Measurements from ENCODE around the gene GJC3.
"Not testable (repeated sequence)": the region's sequence is repeated elsewhere in the genome, so short reads cannot be mapped to it uniquely, and the experiment has no call there.

Gene GJC3

DNA sequence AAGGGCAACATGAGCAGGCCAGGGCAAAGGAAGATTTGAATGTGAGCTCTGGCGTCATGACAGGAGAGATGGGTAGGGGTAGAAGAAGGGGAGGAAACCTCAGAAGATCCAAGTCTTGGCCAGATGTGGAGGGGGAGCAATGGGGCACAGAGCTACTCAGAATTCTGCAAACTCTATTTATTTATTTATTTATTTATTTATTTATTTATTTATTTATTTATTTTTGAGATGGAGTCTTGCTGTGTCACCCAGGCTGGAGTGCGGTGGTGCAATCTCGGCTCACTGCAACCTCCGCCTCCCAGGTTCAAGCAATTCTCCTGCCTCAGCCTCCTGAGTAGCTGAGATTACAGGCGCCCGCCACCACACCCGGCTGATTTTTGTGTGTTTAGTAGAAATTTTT lies 25.2 kb upstream of the GJC3 start:
- H3K27ac ChIP-seq (ENCODE audit: low read depth in 2 of 2, low read length in 2 of 2); H3K9ac ChIP-seq (ENCODE audit: low read depth in 1 of 2, low read length in 2 of 2); H3K36me3 ChIP-seq (ENCODE audit: control insufficient read depth in 2 of 2, insufficient read depth in 2 of 2, low read length in 2 of 2); H3K4me3 ChIP-seq (ENCODE audit: low read length in 2 of 2); H3K27me3 ChIP-seq (ENCODE audit: control insufficient read depth in 2 of 2, insufficient read depth in 2 of 2, low read length in 2 of 2); H3K4me1 ChIP-seq (ENCODE audit: control insufficient read depth in 2 of 2, insufficient read depth in 2 of 2, low read length in 2 of 2); H3K9me3 ChIP-seq (ENCODE audit: control insufficient read depth in 2 of 2, low read length in 2 of 2): not testable (repeated sequence)

GRCh38 chr7:99953649-99954048 lies 24.2 kb upstream of the GJC3 start:
- Histone ChIP-seq H3K9ac (ENCODE audit: low read depth in 1 of 2, low read length in 2 of 2) (no peak overlapping the region), H3K27me3 (ENCODE audit: control insufficient read depth in 2 of 2, insufficient read depth in 2 of 2, low read length in 2 of 2) (no peaks in the 10 kb centered on the region), H3K27ac (ENCODE audit: low read depth in 2 of 2, low read length in 2 of 2) (no peak overlapping the region), H3K36me3 (ENCODE audit: control insufficient read depth in 2 of 2, insufficient read depth in 2 of 2, low read length in 2 of 2) (no peaks in the 10 kb centered on the region), H3K4me3 (ENCODE audit: low read length in 2 of 2) (no peak overlapping the region), H3K4me1 (ENCODE audit: control insufficient read depth in 2 of 2, insufficient read depth in 2 of 2, low read length in 2 of 2) (no peaks in the 10 kb centered on the region), H3K9me3 (ENCODE audit: control insufficient read depth in 2 of 2, low read length in 2 of 2) (no peaks in the 10 kb centered on the region)

GRCh38 chr7:99952649-99953048 lies 23.2 kb upstream of the GJC3 start:
- not testable (repeated sequence) for H3K4me3 ChIP-seq (ENCODE audit: low read length in 2 of 2); H3K27ac ChIP-seq (ENCODE audit: low read depth in 2 of 2, low read length in 2 of 2); H3K9ac ChIP-seq (ENCODE audit: low read depth in 1 of 2, low read length in 2 of 2); H3K9me3 ChIP-seq (ENCODE audit: control insufficient read depth in 2 of 2, low read length in 2 of 2); H3K27me3 ChIP-seq (ENCODE audit: control insufficient read depth in 2 of 2, insufficient read depth in 2 of 2, low read length in 2 of 2); H3K4me1 ChIP-seq (ENCODE audit: control insufficient read depth in 2 of 2, insufficient read depth in 2 of 2, low read length in 2 of 2); H3K36me3 ChIP-seq (ENCODE audit: control insufficient read depth in 2 of 2, insufficient read depth in 2 of 2, low read length in 2 of 2)

- H3K36me3 ChIP-seq (ENCODE audit: control insufficient read depth in 2 of 2, insufficient read depth in 2 of 2, low read length in 2 of 2); H3K4me1 ChIP-seq (ENCODE audit: control insufficient read depth in 2 of 2, insufficient read depth in 2 of 2, low read length in 2 of 2); H3K9ac ChIP-seq (ENCODE audit: low read depth in 1 of 2, low read length in 2 of 2); H3K27ac ChIP-seq (ENCODE audit: low read depth in 2 of 2, low read length in 2 of 2); H3K9me3 ChIP-seq (ENCODE audit: control insufficient read depth in 2 of 2, low read length in 2 of 2); H3K4me3 ChIP-seq (ENCODE audit: low read length in 2 of 2); H3K27me3 ChIP-seq (ENCODE audit: control insufficient read depth in 2 of 2, insufficient read depth in 2 of 2, low read length in 2 of 2): not testable (repeated sequence)
These were observed 21.4 kb upstream of the GJC3 start for GRCh38 chr7:99950819-99951218.

DNA sequence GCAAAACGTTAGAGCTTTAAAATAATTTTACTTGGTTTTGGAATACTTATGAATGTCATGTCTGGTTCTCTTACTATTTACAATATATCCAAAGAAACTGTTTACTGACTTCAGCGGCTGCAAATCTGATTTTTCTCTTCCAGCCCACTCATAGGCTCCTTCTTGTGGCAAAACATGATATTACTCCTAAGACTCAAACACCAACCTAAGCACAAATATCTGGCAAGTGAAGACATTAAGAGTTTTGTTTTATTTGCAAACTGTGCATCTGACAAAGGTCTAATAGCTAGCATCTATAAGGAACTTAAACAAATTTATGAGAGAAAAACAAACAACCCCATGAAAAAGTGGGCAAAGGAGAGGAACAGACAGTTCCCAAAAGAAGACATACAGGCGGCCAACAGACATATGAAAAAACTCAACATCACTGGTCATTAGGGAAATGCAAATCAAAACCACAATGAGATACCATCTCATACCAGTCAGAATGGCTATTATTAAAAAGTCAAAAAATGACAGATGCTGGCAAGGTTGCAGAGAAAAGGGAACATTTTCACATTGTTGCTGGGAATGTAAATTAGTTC lies 20.3 kb upstream of the GJC3 start:
- peaks cover 0 to 2% of the 10 kb centered on the region in 2 donors for H3K27me3 ChIP-seq (ENCODE audit: control insufficient read depth in 2 of 2, insufficient read depth in 2 of 2, low read length in 2 of 2)
- H3K4me1 ChIP-seq (ENCODE audit: control insufficient read depth in 2 of 2, insufficient read depth in 2 of 2, low read length in 2 of 2) = no peaks in the 10 kb centered on the region
- no peak overlapping the region for H3K9ac ChIP-seq (ENCODE audit: low read depth in 1 of 2, low read length in 2 of 2)
- no peak overlapping the region for H3K4me3 ChIP-seq (ENCODE audit: low read length in 2 of 2)
- no peaks in the 10 kb centered on the region for H3K36me3 ChIP-seq (ENCODE audit: control insufficient read depth in 2 of 2, insufficient read depth in 2 of 2, low read length in 2 of 2)
- H3K9me3 ChIP-seq (ENCODE audit: control insufficient read depth in 2 of 2, low read length in 2 of 2) = no peaks in the 10 kb centered on the region
- H3K27ac ChIP-seq (ENCODE audit: low read depth in 2 of 2, low read length in 2 of 2) = no peak overlapping the region

DNA sequence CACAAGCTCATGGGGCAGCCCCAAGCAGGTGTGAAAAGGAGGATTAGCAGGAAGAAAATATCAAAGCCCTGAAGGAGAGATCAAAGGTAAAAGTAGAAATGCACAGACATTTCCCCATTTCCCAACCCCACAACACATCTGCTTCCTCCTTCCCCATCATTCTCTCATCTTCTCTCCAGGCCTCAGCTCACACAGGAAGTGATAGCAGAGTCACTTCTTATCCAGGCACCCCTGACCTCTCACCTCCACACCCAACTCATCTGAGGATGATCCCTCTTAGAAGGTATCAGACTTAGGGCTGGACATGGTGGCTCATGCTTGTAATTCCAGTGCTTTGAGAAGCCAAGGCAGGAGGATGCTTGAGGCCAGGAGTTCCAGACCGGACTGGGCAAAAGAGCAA lies 18.2 kb upstream of the GJC3 start:
- Histone ChIP-seq H3K4me1 (ENCODE audit: control insufficient read depth in 2 of 2, insufficient read depth in 2 of 2, low read length in 2 of 2) (peaks cover 0 to 2% of the 10 kb centered on the region in 2 donors), H3K9me3 (ENCODE audit: control insufficient read depth in 2 of 2, low read length in 2 of 2) (no peaks in the 10 kb centered on the region), H3K36me3 (ENCODE audit: control insufficient read depth in 2 of 2, insufficient read depth in 2 of 2, low read length in 2 of 2) (no peaks in the 10 kb centered on the region), H3K4me3 (ENCODE audit: low read length in 2 of 2) (no peak overlapping the region), H3K27me3 (ENCODE audit: control insufficient read depth in 2 of 2, insufficient read depth in 2 of 2, low read length in 2 of 2) (peaks cover 0 to 4% of the 10 kb centered on the region in 2 donors), H3K9ac (ENCODE audit: low read depth in 1 of 2, low read length in 2 of 2) (no peak overlapping the region), H3K27ac (ENCODE audit: low read depth in 2 of 2, low read length in 2 of 2) (no peak overlapping the region)

- Histone ChIP-seq H3K9ac (ENCODE audit: low read depth in 1 of 2, low read length in 2 of 2) (no peak overlapping the region), H3K9me3 (ENCODE audit: control insufficient read depth in 2 of 2, low read length in 2 of 2) (no peaks in the 10 kb centered on the region), H3K36me3 (ENCODE audit: control insufficient read depth in 2 of 2, insufficient read depth in 2 of 2, low read length in 2 of 2) (no peaks in the 10 kb centered on the region), H3K27me3 (ENCODE audit: control insufficient read depth in 2 of 2, insufficient read depth in 2 of 2, low read length in 2 of 2) (peaks cover 0 to 4% of the 10 kb centered on the region in 2 donors), H3K27ac (ENCODE audit: low read depth in 2 of 2, low read length in 2 of 2) (no peak overlapping the region), H3K4me3 (ENCODE audit: low read length in 2 of 2) (no peak overlapping the region), H3K4me1 (ENCODE audit: control insufficient read depth in 2 of 2, insufficient read depth in 2 of 2, low read length in 2 of 2) (peaks cover 0 to 2% of the 10 kb centered on the region in 2 donors)
These were observed 15.2 kb upstream of the GJC3 start for GRCh38 chr7:99944497-99945070.

DNA sequence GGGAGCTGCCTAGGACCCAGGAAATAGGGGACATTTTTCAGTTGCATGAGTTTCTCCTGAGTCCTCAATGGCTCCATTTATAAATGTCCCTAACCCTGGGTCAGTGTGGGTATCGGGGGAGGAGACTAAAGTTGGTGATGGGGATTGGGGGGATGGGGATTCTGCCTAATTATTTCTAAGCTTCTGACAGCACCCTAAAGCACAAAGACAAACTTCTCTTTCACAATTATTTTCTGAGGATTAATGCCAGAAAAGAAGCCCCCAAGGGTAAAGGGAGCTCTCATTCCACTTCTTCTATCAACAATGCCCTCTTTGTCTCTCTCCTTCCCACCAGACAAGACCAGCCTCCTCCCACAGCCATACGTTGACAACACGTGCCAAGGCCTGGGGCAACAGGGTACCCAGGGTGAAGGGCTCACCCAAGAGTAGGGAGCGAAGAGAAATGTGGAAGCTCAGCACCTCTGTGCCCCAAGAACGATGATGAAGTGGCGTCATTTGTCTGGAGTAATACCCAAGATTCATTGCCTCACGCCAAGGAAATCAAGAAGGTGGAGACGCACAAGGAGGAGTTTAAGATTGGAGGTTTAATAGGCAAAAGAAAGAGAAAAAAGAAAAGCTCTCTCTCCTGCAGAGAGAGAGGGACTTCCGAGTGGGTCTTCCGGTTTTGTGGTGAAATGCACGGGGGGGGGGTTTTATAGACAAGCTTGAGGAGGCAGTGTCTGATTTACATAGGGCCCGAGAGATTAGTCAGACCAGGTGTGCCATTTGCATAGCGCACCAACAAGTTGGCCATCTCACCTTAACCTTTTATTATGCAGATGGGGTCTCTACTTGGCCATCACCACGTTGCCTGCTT lies 14.4 kb upstream of the GJC3 start:
- Histone ChIP-seq H3K9ac (ENCODE audit: low read depth in 1 of 2, low read length in 2 of 2) (no peak overlapping the region), H3K27ac (ENCODE audit: low read depth in 2 of 2, low read length in 2 of 2) (no peak overlapping the region), H3K9me3 (ENCODE audit: control insufficient read depth in 2 of 2, low read length in 2 of 2) (no peaks in the 10 kb centered on the region), H3K27me3 (ENCODE audit: control insufficient read depth in 2 of 2, insufficient read depth in 2 of 2, low read length in 2 of 2) (peaks cover 0 to 4% of the 10 kb centered on the region in 2 donors), H3K4me1 (ENCODE audit: control insufficient read depth in 2 of 2, insufficient read depth in 2 of 2, low read length in 2 of 2) (peaks cover 0 to 2% of the 10 kb centered on the region in 2 donors), H3K4me3 (ENCODE audit: low read length in 2 of 2) (no peak overlapping the region), H3K36me3 (ENCODE audit: control insufficient read depth in 2 of 2, insufficient read depth in 2 of 2, low read length in 2 of 2) (no peaks in the 10 kb centered on the region)

GRCh38 chr7:99938296-99938695 lies 8.9 kb upstream of the GJC3 start:
- no peaks in the 10 kb centered on the region for H3K4me1 ChIP-seq (ENCODE audit: control insufficient read depth in 2 of 2, insufficient read depth in 2 of 2, low read length in 2 of 2)
- H3K9me3 ChIP-seq (ENCODE audit: control insufficient read depth in 2 of 2, low read length in 2 of 2) = peaks cover 0 to 3% of the 10 kb centered on the region in 2 donors
- no peak overlapping the region for H3K9ac ChIP-seq (ENCODE audit: low read depth in 1 of 2, low read length in 2 of 2)
- H3K36me3 ChIP-seq (ENCODE audit: control insufficient read depth in 2 of 2, insufficient read depth in 2 of 2, low read length in 2 of 2) = no peaks in the 10 kb centered on the region
- H3K4me3 ChIP-seq (ENCODE audit: low read length in 2 of 2) = no peak overlapping the region
- H3K27ac ChIP-seq (ENCODE audit: low read depth in 2 of 2, low read length in 2 of 2) = no peak overlapping the region
- H3K27me3 ChIP-seq (ENCODE audit: control insufficient read depth in 2 of 2, insufficient read depth in 2 of 2, low read length in 2 of 2) = peaks cover 5% of the 10 kb centered on the region in 2 donors

GRCh38 chr7:99935009-99935408 lies 5.6 kb upstream of the GJC3 start:
- H3K36me3 ChIP-seq (ENCODE audit: control insufficient read depth in 2 of 2, insufficient read depth in 2 of 2, low read length in 2 of 2); H3K9ac ChIP-seq (ENCODE audit: low read depth in 1 of 2, low read length in 2 of 2); H3K9me3 ChIP-seq (ENCODE audit: control insufficient read depth in 2 of 2, low read length in 2 of 2); H3K4me3 ChIP-seq (ENCODE audit: low read length in 2 of 2); H3K4me1 ChIP-seq (ENCODE audit: control insufficient read depth in 2 of 2, insufficient read depth in 2 of 2, low read length in 2 of 2); H3K27ac ChIP-seq (ENCODE audit: low read depth in 2 of 2, low read length in 2 of 2): not testable (repeated sequence)
- H3K27me3 ChIP-seq (ENCODE audit: control insufficient read depth in 2 of 2, insufficient read depth in 2 of 2, low read length in 2 of 2) = peaks cover 5 to 12% of the 10 kb centered on the region in 2 donors

Data from mucosa of rectum (tissue), 2 donors.